Panc1 (cell line): ENCODE results near the gene HTR1D. TPM values are rescaled to one million over a fixed set of nuclear protein-coding genes. Genes with fewer than 3 reads are reported as not detected.
A peak's percentile ranks its signal among the peaks of the same experiment; 100 is the strongest.
"Not testable (repeated sequence)": the region's sequence is repeated elsewhere in the genome, so short reads cannot be mapped to it uniquely, and the experiment has no call there.

Experiments used
- ATAC-seq: fragments of 200-7000 bp; cut with Tn5 transposase; 2 replicates; pipeline ENCODE4 v1.9.1; 2020; ENCODE audit warnings: mild to moderate bottlenecking, moderate library complexity
- Bru-seq: library from RNA; stranded (reverse); fragments of 400-500 nt; gene quantifications from one replicate; lab custom pipeline; 2021; lab: Mats Ljungman, UMichigan
- BruChase-seq, 2 experiments: library from RNA; stranded (reverse); fragments of 400-500 nt; gene quantifications; one replicate each; lab custom pipeline; 2021; lab: Mats Ljungman, UMichigan
- BruUV-seq: library from RNA; stranded (reverse); fragments of 400-500 nt; replicated peaks from 2 replicates; lab custom pipeline; 2021; lab: Mats Ljungman, UMichigan
- CTCF ChIA-PET: fragments of 300-600 bp; sonication (Branson Sonifier 250); formaldehyde crosslinking; loops from one replicate; lab custom pipeline; 2022; ENCODE audit warnings: antibody characterized with exemption; lab: Charles Lee
- POLR2A ChIA-PET: fragments of 300-600 bp; sonication (Branson Sonifier 250); formaldehyde crosslinking; loops from one replicate; lab custom pipeline; 2022; ENCODE audit warnings: antibody characterized with exemption; lab: Charles Lee
- DNase-seq: peaks from one replicate; pipeline ENCODE4 v3.0.0-alpha.2; 2010; ENCODE audit warnings: low read depth, low spot score
- H3K27ac ChIP-seq: 2 replicates; pipeline ENCODE4 v1.5.1; 2011; ENCODE audit warnings: mild to moderate bottlenecking, low read length, inconsistent platforms
- H3K27me3 ChIP-seq: fragments of 200-500 bp; sonication (Bioruptor generic); 2 replicates; pipeline ENCODE4 v1.6.0; 2014; ENCODE audit warnings: low read length, inconsistent platforms; ENCODE audit not compliant: control insufficient read depth, insufficient read depth
- H3K36me3 ChIP-seq: fragments of 200-500 bp; sonication (Bioruptor generic); 2 replicates; pipeline ENCODE4 v1.5.1; 2014; ENCODE audit warnings: inconsistent platforms, mild to moderate bottlenecking, low read length, moderate library complexity; ENCODE audit not compliant: control insufficient read depth, insufficient read depth
- H3K4me1 ChIP-seq: 2 replicates; pipeline ENCODE4 v1.5.1; 2011; ENCODE audit warnings: inconsistent platforms, mild to moderate bottlenecking, low read length, moderate library complexity; ENCODE audit not compliant: control insufficient read depth, insufficient read depth
- H3K4me3 ChIP-seq, 2 experiments: 2 replicates each; pipeline ENCODE4 v1.5.1; 2011 to 2012; ENCODE audit warnings: low read depth in 2 of 2, low read length in 2 of 2, mild to moderate bottlenecking in 2 of 2, inconsistent platforms in 1 of 2, moderate library complexity in 1 of 2
- H3K9me3 ChIP-seq: fragments of 200-500 bp; sonication (Bioruptor generic); 2 replicates; pipeline ENCODE4 v1.5.1; 2014; ENCODE audit warnings: low read depth, mild to moderate bottlenecking, inconsistent platforms, low read length, moderate library complexity; ENCODE audit not compliant: control insufficient read depth, insufficient read depth
- POLR2AphosphoS5 ChIP-seq: IDR thresholded peaks from 2 replicates; pipeline ENCODE4 v1.6.1; 2012; ENCODE audit warnings: mild to moderate bottlenecking, low read depth, low read length, moderate library complexity
- REST ChIP-seq, 2 experiments: IDR thresholded peaks; 2 replicates each; pipeline ENCODE4 v1.6.1; 2011 to 2012; ENCODE audit warnings: low read depth in 2 of 2, control low read depth in 1 of 2, low read length in 1 of 2, mild to moderate bottlenecking in 1 of 2, moderate library complexity in 1 of 2; ENCODE audit not compliant: insufficient read depth in 1 of 2
- SIN3A ChIP-seq: IDR thresholded peaks from 2 replicates; pipeline ENCODE4 v1.6.1; 2012; ENCODE audit warnings: low read depth, mild to moderate bottlenecking, low read length, moderate library complexity, borderline replicate concordance; ENCODE audit not compliant: insufficient read depth
- TCF7L2 ChIP-seq: IDR thresholded peaks from 2 replicates; pipeline ENCODE4 v1.6.1; 2011; ENCODE audit warnings: mild to moderate bottlenecking, low read depth, low read length, inconsistent platforms
- in situ Hi-C: cut with HindIII; loops from 2 replicates; pipeline ENCODE4 v1.10.0; 2016; ENCODE audit warnings: low sequenced_read_pairs, low pct_unique_long_range_greater_than_20kb
- intact Hi-C: fragments of 100-400 bp; cut with micrococcal nuclease; formaldehyde crosslinking; loops from one replicate; pipeline ENCODE4 v1.10.0; 2022; ENCODE audit not compliant: unreplicated experiment
- long read RNA-seq: library from polyadenylated mRNA; unstranded; transcript quantifications from one replicate; pipeline ENCODE4 v2.0.0, GENCODE V29; 2021; ENCODE audit not compliant: unreplicated experiment
- polyA plus RNA-seq: library from polyadenylated mRNA; unstranded; fragments of >200 nt; gene quantifications from one replicate; pipeline ENCODE4 v1.2.1, GENCODE V29; 2012; ENCODE audit warnings: missing spikeins; ENCODE audit not compliant: insufficient read length
- total RNA-seq: library from RNA; stranded (reverse); gene quantifications from one replicate; pipeline ENCODE4 v1.2.1, GENCODE V29; 2021; ENCODE audit not compliant: unreplicated experiment
- TF ChIP-seq, protein P1 (sequence below): fragments of 450-650 bp; IDR thresholded peaks from 2 replicates; pipeline ENCODE4 v1.5.1; 2017; ENCODE audit warnings: mild to moderate bottlenecking

Gene HTR1D
- total RNA-seq (3.5 TPM), Bru-seq, nascent RNA (percentile 38 among the genes with signal in this experiment), BruChase-seq, experiment 1, labeled RNA remaining after a 2-hour chase (percentile 63 among the genes with signal in this experiment), BruChase-seq, experiment 2, labeled RNA remaining after a 6-hour chase (percentile 75 among the genes with signal in this experiment)
- 1.2 TPM for polyA plus RNA-seq
- long read RNA-seq, partial matches to known transcripts, result 0 of 4 reads
- long read RNA-seq, other reads (novel, unspliced or antisense), result 3 of 4 reads

GRCh38 chr1:23217421-23218115 lies at the start of gene HTR1D:
HTR1D (minus strand) TSS chr1:23217502; CDS start chr1:23194219, 23,283 bp downstream.
- no peak within 1 kb of the TSS for H3K27ac ChIP-seq
- CTCF ChIA-PET, result interaction anchor here (0.5 to 0.8 kb wide), 8 partner anchors 34 to 311 kb away, joined by 3 to 8 read pairs (median 4); no protein-coding TSS in a partner anchor
- TF ChIP-seq, protein P1, sequence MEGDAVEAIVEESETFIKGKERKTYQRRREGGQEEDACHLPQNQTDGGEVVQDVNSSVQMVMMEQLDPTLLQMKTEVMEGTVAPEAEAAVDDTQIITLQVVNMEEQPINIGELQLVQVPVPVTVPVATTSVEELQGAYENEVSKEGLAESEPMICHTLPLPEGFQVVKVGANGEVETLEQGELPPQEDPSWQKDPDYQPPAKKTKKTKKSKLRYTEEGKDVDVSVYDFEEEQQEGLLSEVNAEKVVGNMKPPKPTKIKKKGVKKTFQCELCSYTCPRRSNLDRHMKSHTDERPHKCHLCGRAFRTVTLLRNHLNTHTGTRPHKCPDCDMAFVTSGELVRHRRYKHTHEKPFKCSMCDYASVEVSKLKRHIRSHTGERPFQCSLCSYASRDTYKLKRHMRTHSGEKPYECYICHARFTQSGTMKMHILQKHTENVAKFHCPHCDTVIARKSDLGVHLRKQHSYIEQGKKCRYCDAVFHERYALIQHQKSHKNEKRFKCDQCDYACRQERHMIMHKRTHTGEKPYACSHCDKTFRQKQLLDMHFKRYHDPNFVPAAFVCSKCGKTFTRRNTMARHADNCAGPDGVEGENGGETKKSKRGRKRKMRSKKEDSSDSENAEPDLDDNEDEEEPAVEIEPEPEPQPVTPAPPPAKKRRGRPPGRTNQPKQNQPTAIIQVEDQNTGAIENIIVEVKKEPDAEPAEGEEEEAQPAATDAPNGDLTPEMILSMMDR, result no peak
- TF ChIP-seq POLR2AphosphoS5, result no peak
- H3K36me3 ChIP-seq, result no peaks in the 10 kb centered on the region
- peaks cover 7% of the 10 kb centered on the region; the same call in 1 of the 2 replicates for H3K4me1 ChIP-seq
- in situ Hi-C loops, result no loop called here
- BruUV-seq, result no TSS peak
- intact Hi-C loops, result no loop called here
- peak within 1 kb of the TSS; percentile 55 to 59 for H3K4me3 ChIP-seq
- ATAC-seq (peak; percentile 83), DNase-seq (no peak)
- H3K9me3 ChIP-seq, result no peaks in the 10 kb centered on the region
- POLR2A ChIA-PET, result no interaction called here
- no peaks in the 10 kb centered on the region for H3K27me3 ChIP-seq

- intact Hi-C loops, result no loop called here
These were observed 46.1 kb upstream of the HTR1D start for GRCh38 chr1:23263380-23263887.

DNA sequence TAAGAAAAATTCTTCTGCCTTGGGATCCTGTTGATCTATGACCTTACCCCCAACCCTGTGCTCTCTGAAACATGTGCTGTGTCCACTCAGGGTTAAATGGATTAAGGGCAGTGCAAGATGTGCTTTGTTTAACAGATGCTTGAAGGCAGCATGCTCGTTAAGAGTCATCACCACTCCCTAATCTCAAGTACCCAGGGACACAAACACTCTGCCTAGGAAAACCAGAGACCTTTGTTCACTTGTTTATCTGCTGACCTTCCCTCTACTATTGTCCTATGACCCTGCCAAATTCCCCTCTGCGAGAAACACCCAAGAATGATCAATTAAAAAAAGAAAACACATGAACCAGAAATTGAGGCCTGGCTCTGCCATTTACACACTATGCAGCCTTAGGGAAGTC lies 40.8 kb upstream of the HTR1D start:
- BruUV-seq, in situ Hi-C loops: not testable (repeated sequence)

More at GRCh38 chr1:23263380-23263887, 46.1 kb upstream of the HTR1D start:
- DNase-seq (no peak), ATAC-seq (peak; percentile 51; the same call in 1 of the 2 replicates)
- TF ChIP-seq, protein P1, result no peak
- TF ChIP-seq SIN3A, result no peak
- no peak for TF ChIP-seq REST (IDR thresholded peaks at IDR 0.05; ENCODE audit: insufficient read depth in 1 of 2, low read depth in 2 of 2, low read length in 1 of 2)
- TF ChIP-seq TCF7L2, result no peak
- no peak for TF ChIP-seq POLR2AphosphoS5
- Histone ChIP-seq H3K4me1 (no peaks in the 10 kb centered on the region), H3K4me3 (no peak overlapping the region), H3K27ac (no peak overlapping the region), H3K9me3 (no peaks in the 10 kb centered on the region), H3K27me3 (no peaks in the 10 kb centered on the region), H3K36me3 (no peaks in the 10 kb centered on the region)
- no TSS peak for BruUV-seq
- POLR2A ChIA-PET, result interaction anchor here (0.6 kb wide), 2 partner anchors 197 to 1150 kb away, joined by 3 to 4 read pairs; no protein-coding TSS in a partner anchor
- CTCF ChIA-PET, result interaction anchor here (0.6 kb wide), 1 partner anchor 79 kb away, joined by 3 read pairs; no protein-coding TSS in a partner anchor
- in situ Hi-C loops, result loop anchor here (5.0 kb wide), 1 partner anchor 51 kb away; no protein-coding TSS in a partner anchor

GRCh38 chr1:23257371-23257770 lies 40.1 kb upstream of the HTR1D start:
- H3K27me3 ChIP-seq, BruUV-seq, H3K27ac ChIP-seq, H3K4me1 ChIP-seq, ATAC-seq, DNase-seq, CTCF ChIA-PET, H3K9me3 ChIP-seq, H3K4me3 ChIP-seq, H3K36me3 ChIP-seq, in situ Hi-C loops, POLR2A ChIA-PET, intact Hi-C loops: not testable (repeated sequence)

More for the DNA sequence above, 40.8 kb upstream of the HTR1D start:
- H3K4me1 ChIP-seq, ATAC-seq, POLR2A ChIA-PET, H3K27me3 ChIP-seq, intact Hi-C loops, DNase-seq, H3K27ac ChIP-seq, H3K9me3 ChIP-seq, H3K36me3 ChIP-seq, H3K4me3 ChIP-seq, CTCF ChIA-PET: not testable (repeated sequence)
